Stimulated activated CD8-positive, alpha-beta memory T cell treated with anti-CD3 and anti-CD28 coated beads, Interleukin-2, amount 100 ng/mL, for 48 hours (primary cell): ENCODE measurements around the gene ALOXE3.

ENCODE experiments used
- DNase-seq, 2 donors: peaks; one replicate each; pipeline ENCODE4 v3.0.0-alpha.2; 2020; ENCODE audit warnings: low read depth in 2 of 2

Gene ALOXE3

GRCh38 chr17:8051831-8052230 is 66.5 kb downstream of the ALOXE3 start:
- no peak for DNase-seq

GRCh38 chr17:8048736-8049135 is 69.6 kb downstream of the ALOXE3 start:
- no peak for DNase-seq

GRCh38 chr17:8048236-8048635 is 70.1 kb downstream of the ALOXE3 start:
- DNase-seq, result no peak

GRCh38 chr17:8047769-8048110 is 70.6 kb downstream of the ALOXE3 start:
- DNase-seq, result no peak

GRCh38 chr17:8046929-8047768 is 71.2 kb downstream of the ALOXE3 start:
- DNase-seq, result no peak

- DNase-seq, result no peak
Measured at GRCh38 chr17:8046306-8046928, 71.9 kb downstream of the ALOXE3 start.
